RPMI7951 (cell line): ENCODE results near the gene PTPRM. TPM values are rescaled to one million over a fixed set of nuclear protein-coding genes. Genes with fewer than 3 reads are reported as not detected.
A peak's percentile ranks its signal among the peaks of the same experiment; 100 is the strongest.

Experiments
- DNase-seq: peaks from one replicate; pipeline ENCODE4 v3.0.0-alpha.2; 2012; ENCODE audit warnings: low read depth
- total RNA-seq: library from RNA; depleted of rRNA; stranded (reverse); fragments of >200 nt; shearing (Covaris generic); gene quantifications from 2 replicates; pipeline ENCODE4 v1.2.3, GENCODE V29; 2014

The PTPRM gene
- total RNA-seq, 1 experiment from 2014 or later, result 51.8 TPM

GRCh38 chr18:8003878-8004675 lies 437.0 kb downstream of the PTPRM start:
- no peak for DNase-seq

DNA sequence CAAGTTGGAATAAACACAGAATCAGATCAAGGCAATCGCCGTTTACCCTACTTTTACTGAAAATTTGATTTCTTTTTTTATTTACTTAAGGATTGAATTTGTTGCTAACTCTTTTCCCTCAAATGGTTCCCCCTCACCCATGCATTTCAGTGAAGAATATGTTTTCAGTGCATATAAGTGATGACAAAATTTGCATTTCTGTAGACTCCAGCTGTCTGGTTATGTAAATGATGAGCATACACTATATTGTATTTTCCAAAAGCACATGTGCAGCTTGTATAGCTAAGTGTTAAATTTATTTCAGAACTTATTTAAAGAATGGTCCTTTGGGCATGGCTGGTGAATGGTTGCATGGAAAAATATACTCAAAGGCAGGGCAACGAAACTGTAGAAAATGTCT lies 437.7 kb downstream of the PTPRM start:
- DNase-seq, result no peak

- DNase-seq, result no peak
Measured at GRCh38 chr18:8005870-8006569, 438.9 kb downstream of the PTPRM start.

- DNase-seq, result no peak
Measured at GRCh38 chr18:8006979-8007378, 439.9 kb downstream of the PTPRM start.

DNA sequence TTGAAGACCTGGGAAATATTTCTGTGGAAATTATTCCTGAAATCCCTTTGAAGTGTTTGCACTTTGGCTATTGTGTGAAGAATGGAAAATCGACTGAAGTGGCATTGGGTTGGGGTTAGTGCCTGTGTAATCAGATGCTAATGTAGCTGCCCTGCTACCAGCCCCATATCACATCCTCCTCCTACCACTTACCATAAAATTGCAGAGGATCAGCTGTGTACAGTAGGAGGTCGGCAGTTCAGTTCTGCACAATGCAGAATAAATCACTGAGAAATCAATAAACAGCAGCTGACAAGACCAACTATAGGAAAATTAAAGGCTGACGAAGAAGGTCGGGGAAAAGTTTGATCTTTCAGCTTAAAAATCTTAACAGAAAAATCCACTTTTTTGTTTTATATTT lies 440.9 kb downstream of the PTPRM start:
- no peak for DNase-seq

DNA sequence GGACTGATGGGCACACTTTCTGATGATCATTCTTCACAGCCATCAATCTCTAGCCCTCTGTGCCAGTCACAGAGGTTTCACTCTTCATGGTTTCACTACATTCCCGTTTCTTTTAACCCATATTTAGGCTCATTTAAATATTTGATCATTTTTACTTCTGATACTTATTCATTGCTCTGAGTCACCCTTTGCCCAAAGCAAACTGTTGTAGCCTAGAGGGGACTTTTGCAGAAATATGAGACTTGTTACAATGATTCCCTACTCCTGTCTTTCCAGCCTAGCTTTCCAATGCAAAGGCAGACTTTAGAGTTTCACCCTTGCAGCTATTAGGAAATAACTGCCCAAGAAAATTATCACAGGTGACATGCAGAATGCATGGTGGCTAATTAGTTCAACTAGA lies 444.2 kb downstream of the PTPRM start:
- DNase-seq, result no peak

DNA sequence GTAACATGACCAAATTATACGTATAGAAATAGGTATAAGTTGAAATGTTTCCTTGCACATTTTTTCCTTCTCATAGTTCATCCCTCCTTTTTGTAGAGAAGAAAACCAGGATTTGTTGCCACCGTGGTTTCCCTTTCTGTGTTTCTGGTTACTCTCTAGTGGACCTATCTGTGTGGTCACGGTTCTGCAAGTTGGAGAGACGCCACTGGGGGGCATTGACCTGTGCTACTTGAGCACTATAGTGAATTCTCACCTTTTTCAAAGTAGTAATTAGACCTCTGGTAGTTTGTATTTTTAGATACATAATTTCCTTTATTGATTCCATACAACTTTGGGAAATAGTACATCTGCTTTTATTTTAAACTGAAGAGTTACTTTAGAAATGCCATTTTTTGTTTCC lies 444.8 kb downstream of the PTPRM start:
- DNase-seq, result no peak

GRCh38 chr18:8018701-8019331 lies 451.7 kb downstream of the PTPRM start:
- no peak for DNase-seq

GRCh38 chr18:8019600-8019999 lies 452.5 kb downstream of the PTPRM start:
- DNase-seq, result no peak

- DNase-seq, result no peak
Measured at GRCh38 chr18:8020132-8020846, 453.2 kb downstream of the PTPRM start.

DNA sequence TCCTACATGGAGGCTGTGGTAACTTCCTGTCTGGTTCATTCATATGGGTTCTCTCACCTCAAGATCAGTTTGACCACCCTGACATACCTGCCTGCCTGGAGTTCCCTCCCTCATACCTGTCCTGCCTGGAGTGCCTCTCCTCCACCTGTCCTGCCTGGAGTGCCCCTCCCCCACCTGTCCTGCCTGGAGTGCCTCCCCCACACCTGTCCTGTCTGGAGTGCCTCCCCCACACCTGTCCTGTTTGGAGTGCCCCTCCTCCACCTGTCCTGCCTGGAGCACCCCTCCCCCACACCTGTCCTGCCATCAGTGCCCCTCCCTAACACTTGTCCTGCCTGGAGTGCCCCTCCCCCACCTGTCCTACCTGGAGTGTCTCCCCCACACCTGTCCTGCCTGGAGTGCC lies 461.9 kb downstream of the PTPRM start:
- DNase-seq, result no peak

GRCh38 chr18:8029731-8030130 lies 462.6 kb downstream of the PTPRM start:
- DNase-seq, result no peak

DNA sequence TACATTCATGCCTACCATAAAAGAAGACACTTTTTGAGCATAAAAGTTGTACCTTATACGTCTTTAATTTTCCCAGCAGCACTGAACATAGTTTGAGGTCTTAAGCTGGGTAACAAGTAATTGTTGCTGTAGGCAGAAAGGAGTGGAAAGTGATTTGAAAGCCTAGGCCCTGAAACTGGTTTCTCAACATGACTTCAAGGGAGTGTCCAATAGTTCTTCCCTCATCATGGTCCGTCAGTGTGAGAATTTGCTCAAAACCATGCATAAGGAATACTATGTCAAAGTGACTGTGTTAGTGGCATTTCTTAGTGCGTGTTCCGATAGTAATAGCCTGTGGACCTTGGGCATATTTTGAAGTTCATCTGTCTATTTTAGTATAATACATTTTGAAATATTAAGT lies 463.1 kb downstream of the PTPRM start:
- no peak for DNase-seq

- DNase-seq, result no peak
Measured at GRCh38 chr18:8031496-8031895, 464.4 kb downstream of the PTPRM start.

DNA sequence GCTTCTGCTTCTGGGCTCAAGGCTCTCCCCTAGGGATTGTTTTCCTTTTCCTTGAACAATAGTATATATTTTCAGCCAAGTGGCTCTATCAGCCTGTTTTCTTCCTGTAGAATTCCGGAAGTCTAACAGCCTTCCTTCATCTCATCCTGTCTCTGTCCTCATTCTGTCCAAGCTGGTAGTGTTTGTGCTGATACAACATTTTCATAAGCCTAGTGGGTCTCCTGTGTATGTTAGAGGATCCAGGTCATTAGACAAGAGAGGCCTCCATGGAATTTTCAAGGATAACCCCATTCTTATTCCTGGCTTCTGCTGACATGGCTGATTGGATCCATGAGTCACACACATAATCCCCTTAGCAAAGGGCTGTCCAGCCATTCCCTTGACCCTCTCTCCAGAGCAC lies 467.6 kb downstream of the PTPRM start:
- no peak for DNase-seq

GRCh38 chr18:8036551-8036950 lies 469.4 kb downstream of the PTPRM start:
- DNase-seq, result no peak

- no peak for DNase-seq
Measured at GRCh38 chr18:8037296-8037695, 470.2 kb downstream of the PTPRM start.

GRCh38 chr18:8040021-8040420 lies 472.9 kb downstream of the PTPRM start:
- DNase-seq, result peak; percentile 5

- DNase-seq, result no peak
Measured at GRCh38 chr18:8041526-8042111, 474.5 kb downstream of the PTPRM start.

DNA sequence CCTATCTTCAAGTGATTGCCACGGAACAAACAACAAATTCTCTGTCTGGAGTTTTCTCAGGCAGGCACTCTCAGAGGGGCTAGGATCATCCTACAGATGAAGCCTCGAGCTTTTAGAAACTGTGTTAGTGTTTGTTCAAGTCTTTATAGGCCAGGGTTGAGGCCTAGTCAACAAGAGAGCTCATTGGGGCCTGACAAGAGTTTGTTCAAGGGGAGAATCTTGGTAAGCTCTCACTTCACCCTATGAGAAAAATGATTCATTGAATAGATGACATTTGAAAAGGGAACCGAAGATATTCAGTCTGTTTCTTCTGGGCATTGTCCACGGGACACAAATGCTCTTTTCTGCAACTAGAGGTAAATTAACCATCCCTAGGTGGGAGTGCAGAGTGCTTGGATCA lies 476.9 kb downstream of the PTPRM start:
- no peak for DNase-seq

GRCh38 chr18:8045160-8045883 lies 478.2 kb downstream of the PTPRM start:
- DNase-seq, result peak; percentile 23
